Kidney glomerular epithelial cell (primary cell): Measurements from ENCODE around the gene STT3B.

Experiments
- DNase-seq: peaks from one replicate; lab custom pipeline; 2025; lab: John Stamatoyannopoulos, UW

The STT3B gene

DNA sequence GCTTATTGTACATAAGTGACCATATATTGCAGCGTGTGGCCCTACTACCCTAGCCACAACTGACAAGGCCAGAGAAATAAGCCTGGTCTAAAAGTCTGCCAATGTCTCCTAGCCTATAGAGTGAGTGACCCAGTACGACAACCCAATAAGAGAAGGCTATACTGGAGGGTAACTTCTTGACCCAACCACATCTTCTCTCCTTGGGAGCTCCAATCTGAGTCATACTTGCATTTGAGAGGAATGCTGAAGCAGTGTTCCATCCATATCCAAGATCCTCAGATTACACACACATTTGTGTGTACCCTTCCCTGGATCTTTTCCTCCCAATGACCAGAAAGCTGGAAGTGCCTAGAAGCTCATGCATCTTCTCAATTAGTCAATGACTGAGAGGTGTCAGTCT is 11.3 kb upstream of the STT3B start:
- DNase-seq, result no peak

DNA sequence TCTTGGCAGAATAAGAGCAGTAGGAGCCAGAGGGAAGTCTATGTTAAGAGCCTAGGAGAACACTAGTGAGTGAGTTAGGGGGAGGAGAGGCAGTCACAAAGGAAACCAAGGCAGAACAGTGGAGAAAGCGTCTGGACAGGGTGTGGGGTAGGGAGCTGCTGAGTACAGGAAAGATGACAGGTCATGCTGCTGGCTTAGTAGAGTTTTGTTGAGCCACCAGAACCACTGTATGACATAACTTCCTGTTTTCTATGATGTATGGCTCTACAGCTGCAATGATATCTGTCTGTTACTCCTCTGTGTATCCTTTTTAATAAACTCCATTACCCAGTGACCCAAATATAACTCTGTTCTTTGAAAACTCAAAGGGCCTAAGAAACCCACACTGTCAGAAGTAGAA is 10.6 kb upstream of the STT3B start:
- DNase-seq, result no peak

DNA sequence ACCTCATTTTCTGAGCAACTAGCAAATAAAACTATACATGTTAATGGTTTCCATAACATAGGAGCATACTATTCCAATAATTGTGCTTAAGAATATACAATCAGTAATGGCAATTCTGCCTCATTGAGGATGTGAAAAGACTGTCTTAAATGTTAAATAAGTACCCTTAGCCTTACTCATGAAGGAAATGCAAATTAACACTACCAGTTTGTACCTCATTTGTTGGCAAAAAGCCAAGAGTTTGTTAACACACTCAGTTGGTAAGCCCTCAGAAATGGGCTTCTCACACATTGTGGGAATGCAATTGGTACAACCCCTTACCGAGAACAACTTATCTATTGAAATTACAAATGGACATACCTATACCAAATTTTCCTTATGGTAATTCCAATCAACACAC is 9.2 kb upstream of the STT3B start:
- DNase-seq, result no peak

DNA sequence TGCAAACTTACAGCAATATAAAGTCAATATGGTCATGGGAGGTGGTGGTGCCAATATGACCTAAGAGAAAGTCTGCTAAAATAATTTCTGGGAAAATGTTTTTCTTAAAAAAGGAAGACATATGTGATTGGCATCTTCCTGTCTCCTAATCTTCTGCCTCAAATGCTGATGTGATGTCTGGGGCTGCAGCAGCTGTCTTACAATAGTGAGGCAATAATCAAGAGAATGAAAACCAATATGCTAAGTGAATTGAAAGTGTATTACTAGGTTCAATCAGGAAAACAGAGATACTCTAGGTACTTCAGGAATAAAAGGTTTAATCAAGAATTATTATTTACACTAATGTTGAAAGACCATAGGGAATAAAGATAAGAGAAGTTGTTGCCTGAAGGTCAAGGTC is 7.2 kb upstream of the STT3B start:
- no peak for DNase-seq

DNA sequence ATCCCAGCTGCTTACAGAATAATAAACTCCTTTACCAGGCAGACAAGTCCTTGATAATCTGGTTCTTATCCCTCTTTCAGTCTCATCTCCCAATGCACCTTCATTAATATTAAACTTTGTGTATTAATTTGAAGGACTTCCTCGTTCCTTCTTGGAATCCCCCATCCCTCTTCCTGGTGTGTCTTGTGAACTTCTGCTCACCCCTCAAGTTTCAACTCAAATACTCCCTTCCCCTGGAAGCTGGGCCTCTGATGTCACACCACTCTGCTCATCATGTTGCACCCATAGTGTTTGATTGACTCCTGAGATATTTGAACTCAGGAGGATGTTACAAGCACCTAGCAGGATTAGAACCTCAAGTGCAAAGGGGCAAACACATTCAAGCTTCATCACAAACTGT is 3.3 kb upstream of the STT3B start:
- DNase-seq, result no peak

DNA sequence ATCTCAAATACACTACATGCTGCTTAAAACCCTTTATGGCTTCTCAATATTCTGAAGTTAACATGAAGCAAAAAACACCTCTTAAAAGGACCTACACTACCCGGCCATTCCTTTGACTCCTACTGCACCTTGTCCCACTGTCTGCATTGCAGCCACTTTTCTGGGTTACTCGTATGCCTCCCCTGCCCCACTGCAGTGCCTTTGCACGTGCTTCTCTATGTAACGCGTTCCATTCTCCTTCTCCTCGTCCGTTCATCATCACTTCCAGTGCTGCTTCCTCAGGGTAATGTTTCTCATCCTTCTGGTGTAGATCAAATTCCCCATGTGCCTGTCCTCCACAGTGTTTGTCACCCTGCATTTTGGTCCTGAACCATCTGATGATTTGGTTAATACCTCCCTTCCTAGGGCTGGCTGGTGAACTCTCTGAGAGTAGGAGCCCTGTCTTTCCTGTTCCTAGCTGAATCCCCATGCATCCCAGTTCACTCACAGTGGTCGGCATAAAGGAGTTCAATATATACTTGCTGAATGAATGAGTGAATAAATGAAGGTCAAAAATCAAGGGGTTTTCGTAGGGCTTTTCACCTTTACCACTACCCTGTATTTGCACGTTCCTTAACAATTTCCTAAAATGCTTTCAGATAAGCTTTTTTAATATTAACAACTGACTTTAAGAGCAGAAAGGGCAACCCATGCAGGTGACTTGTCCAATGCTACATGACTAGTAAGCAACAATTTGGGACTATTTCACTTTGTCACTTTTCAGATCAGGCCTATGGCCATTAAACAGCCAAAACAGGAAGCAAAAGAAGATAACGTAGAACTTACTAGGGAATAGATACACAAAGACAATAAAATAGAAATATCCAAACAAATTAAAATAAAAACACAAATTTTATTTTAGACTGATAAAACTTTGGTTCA is 2.4 kb upstream of the STT3B start:
- DNase-seq, result no peak

DNA sequence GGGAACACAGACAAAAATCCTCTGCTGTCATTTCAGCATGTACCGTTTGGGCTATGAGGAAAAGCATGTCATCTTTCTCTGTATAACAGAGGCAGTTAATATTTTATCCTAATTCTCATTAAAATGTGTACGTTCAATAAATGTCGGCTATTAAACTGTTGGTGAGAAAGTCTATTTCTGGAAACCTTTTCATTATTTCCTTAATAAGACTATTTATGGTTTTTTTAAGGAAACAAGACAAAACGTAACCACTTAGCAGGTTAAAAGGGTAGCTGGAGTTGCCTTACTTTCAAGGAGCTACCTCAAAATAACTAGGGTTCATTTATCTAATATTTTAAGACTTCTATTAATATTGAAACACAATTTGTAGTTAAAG is 1.8 kb upstream of the STT3B start:
- no peak for DNase-seq

DNA sequence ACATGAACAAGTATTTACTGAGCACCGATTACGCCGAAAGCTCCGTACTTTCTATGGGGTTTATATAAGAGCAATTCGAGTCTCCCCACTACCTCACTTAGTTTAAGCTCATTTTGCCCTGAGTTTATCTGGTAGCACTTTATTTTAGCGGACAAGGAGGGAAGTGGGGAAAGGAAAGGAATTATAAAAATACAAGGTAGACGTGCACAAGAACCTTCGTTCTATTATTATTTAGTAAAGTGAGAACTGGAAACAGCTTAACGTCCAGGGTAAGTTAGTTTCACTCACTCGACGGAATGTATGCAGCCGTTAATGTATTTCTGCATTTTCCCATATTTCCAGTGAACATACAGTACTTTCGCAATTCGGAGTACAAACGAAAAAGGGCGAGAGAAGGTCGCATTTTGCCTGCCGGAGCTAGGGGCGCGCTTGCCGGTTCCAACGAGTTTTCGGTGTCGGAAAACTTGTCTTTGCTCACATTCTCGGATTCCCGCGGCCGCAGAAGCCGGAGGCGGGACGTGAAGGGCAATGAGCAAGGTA is 1.2 kb upstream of the STT3B start:
- peak; percentile 55 for DNase-seq

DNA sequence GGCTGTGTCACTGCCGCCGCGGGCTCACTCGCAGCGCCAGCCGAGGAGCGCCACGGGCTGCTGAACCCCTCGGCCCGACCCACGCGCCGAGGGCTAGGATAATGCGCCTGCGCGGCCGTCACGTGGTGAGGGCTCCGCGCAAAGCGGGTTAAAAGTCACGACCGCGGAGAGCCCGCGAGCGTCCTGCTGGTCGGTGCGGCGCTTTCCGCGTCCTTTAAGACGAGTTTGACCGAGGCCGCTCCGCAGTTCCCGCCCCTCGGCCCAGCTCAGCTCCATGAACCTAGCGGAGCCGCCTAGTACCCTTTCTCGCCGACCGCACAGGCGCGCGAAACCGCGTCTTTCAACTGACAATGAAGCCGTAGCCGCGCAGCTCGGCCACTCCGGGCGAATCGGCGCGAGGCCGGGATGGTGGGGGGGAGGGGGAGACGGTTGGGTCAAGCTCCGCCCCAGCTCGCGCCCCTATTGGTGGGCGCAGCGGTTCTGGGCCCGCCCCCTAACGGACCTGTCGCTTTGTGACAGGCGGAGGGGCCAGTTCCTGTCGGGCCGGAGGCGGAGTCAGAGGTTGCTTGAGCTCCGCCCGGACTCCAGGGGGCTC is 636 bp upstream of the STT3B start:
- DNase-seq, result peak; percentile 91

DNA sequence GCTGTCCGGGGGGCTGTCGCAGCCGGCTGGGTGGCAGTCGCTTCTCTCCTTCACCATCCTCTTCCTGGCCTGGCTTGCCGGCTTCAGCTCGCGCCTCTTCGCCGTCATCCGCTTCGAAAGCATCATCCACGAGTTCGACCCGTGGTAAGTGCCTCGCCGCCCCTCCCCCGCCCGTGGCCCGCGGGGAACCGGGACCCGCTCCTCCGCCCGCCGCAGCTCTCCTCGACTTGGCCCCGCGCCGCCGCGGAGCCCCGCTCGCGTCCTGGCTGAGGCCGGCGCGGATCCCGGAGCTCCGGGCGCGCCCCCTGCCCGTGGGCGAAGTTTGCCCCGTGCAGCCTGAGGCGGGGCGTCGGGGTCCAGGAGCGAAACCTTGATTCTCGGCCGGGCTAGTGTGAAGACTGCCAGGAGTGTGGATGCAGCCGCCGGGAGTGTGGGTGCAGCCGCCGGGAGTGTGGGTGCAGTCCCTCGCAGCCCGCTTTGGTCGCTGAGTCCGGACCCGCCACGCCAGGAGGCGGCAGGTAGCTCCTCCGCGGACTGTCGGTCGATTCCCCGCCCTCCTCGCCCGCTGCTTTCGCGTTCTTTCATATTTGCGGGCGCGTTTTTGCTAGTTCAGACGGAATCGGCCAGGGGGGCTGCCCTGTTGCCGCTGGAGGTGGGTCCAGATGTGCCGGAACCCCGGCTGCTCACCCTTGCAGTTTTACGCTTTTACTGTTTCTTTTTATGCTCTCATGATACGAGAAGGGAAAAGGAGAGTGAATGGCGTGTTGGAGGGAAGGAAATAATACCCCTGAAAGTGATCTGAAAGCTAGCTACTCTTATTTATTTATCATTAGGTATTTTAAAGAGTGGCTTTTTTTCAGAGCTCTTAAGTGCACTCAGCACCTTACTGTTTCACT is 692 bp downstream of the STT3B start:
- peak; percentile 9 for DNase-seq

DNA sequence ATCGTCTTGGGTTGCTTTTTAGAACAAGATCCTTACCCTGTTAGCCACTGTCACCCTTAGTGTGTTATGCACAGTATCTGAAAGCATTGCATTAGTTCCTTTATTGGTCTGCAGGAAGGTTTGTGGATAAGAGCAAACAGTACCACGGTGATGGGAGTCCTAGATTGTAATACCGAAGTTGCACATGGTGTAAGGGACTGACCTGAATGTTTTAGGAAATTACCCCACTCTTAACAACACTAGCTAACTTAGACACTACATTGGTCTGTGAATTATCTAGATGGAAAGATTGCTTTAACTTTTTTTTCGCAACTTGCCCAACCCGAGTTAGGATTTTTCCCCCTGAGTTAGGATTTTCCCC is 1.3 kb downstream of the STT3B start:
- no peak for DNase-seq

DNA sequence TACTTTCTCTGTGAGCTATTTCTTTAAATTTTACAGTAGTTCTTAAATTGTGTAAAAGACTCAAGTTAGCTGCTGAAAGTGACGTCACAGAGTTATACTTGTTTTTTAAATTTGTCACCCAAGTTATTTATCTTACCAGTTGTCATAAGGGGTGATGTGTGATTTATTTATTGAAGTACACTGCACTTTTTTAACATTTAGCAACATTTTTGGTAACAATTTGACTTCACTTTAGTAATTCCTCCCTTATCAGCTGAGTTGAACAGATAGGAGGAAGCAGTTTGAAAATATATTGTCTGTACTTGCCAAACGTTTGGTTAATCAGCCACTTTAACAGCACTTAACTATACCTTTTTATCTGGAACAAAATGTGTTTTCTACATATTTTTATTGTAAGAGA is 3.8 kb downstream of the STT3B start:
- no peak for DNase-seq

DNA sequence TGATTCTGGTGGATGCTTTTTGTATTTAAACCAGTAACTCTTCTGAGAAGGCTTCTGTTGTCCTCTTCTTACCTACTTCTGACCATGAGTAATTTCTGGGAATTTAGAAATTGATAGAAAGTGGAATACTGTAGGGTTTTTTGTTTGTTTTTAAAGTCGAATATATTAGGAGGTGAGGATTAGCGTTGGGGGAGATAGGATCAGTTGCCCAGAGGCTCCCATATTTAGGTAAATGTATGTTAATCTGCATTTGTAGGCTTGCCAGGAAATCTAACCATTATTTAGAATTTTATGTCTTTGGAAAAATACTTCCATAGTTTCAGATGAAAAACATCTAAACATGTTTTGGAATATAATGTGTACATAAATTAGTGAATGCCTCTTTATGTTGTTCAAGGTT is 6.1 kb downstream of the STT3B start:
- no peak for DNase-seq

DNA sequence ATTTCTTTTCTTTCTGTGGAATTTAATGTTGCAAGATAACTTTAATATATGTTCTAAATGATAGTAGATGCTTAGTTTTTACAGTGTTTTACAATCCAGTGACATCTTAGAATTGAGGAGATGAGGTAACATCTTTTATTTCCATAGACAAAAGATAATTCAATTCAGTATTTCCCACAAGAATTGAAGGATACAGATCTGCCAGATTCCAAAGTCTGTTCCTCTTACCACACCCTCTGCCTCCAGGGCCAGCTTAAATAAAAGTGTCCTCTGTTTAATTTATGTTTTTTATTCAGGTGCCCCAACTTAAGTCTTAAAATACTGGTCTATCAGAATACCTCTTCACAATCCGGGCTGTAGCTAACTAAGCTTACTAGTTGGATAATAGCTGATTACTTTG is 6.5 kb downstream of the STT3B start:
- DNase-seq, result no peak

DNA sequence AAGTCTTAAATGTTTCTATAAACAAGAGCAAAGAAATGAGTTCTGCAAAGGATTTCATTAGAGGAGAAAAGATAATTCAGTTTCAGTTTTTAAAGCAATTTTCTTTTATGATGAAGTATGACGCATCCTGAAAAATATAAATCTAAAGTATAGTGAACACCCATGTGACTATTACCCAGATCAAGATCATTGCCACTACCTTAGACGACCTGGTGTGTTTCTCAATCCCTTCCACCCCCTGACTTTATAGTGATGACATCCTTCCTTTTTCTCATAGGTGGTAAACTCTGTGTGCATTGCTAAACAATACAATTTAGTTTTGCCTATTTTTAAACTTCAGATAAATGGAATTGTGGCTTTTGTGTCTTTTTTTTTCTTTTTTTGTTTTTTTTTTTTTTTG is 8.4 kb downstream of the STT3B start:
- DNase-seq, result no peak

DNA sequence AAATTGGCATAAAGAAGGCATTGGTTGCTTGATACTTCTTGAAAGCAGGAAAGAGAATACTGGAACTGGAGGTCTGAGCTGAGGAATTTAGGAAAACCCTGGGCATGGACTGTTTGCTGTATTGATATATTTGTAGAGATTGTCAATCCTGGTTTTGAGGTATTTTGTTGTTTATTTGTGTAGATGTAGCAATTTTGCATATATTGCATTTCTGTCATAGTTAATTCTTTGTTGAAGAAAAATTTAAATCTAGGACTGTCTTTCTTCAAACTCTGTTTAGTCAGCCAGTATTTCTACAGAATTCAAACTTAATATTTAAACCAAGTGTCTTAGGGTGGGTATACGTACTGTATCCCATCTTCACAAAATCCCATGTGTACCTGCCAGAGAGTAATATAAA is 9.5 kb downstream of the STT3B start:
- no peak for DNase-seq

DNA sequence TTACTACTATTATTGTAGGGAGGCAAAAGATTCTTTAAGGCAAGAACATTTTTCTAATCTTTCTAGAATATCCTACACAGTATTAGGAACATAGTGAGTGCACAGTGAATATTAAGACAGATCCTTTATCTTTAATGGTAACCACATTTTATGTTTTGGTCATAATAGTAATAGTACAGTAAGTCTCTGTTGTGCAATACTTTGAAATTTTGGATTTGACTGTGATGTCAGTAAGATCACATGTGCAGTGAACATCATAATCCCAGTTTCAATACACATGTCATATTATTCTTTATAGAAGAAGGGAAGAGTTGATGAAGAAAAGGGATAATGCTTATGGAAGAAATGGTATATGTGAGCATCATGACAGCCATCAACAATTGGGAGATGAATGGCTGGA is 10.7 kb downstream of the STT3B start:
- DNase-seq, result no peak

DNA sequence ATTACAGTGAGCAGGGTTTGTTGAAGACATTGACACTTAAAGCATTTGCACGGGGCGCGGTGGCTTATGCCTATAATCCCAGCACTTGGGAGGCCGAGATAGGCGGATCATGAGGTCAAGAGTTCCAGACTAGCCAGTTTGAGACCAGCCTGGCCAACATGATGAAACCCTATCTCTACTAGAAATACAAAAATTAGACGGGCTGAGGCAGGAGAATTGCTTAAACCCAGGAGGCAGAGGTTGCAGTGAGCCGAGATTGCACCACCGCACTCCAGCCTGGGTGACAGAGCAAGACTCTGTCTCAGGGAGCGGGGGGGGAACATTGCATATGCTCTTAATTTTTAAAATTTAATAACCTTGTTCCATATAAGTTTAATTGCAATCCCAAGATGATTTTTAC is 11.9 kb downstream of the STT3B start:
- DNase-seq, result no peak

DNA sequence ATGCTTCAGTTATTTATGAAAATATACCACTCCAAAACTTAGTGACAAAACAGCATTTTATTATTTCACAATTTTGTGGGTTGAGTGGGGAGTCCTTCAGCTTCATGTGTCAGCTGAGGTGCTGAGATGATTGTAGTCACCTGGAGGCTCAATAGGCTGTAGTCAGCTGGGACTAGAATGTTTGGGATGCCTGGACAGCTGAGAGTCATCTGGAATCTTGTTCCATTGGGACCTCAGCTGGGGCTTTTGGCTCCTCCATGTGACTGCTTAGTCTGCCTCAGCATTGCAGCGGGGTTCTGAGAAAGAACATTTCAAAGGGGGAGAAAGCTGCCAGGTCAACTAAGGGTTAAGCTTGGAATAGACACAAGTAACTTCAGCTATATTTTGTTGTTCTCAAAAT is 13.4 kb downstream of the STT3B start:
- DNase-seq, result no peak

DNA sequence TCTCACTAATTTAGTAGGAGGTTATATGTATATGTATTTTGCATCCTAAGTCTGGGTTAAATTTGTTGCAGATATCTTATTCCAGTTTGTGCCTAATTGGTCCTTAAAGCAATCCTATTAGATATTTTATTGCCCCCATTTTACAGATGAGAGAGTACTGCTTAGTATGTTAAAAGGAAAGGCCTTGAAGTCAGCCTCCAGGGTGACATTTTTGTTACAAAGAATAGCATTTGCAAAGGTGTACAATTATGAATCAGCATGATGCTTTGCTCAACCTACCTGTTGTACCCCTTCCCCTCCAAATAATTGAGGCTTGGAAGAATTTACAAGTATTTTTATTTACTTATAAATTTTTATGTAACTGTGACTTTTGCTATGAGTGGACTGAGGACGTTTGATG is 14.0 kb downstream of the STT3B start:
- no peak for DNase-seq

DNA sequence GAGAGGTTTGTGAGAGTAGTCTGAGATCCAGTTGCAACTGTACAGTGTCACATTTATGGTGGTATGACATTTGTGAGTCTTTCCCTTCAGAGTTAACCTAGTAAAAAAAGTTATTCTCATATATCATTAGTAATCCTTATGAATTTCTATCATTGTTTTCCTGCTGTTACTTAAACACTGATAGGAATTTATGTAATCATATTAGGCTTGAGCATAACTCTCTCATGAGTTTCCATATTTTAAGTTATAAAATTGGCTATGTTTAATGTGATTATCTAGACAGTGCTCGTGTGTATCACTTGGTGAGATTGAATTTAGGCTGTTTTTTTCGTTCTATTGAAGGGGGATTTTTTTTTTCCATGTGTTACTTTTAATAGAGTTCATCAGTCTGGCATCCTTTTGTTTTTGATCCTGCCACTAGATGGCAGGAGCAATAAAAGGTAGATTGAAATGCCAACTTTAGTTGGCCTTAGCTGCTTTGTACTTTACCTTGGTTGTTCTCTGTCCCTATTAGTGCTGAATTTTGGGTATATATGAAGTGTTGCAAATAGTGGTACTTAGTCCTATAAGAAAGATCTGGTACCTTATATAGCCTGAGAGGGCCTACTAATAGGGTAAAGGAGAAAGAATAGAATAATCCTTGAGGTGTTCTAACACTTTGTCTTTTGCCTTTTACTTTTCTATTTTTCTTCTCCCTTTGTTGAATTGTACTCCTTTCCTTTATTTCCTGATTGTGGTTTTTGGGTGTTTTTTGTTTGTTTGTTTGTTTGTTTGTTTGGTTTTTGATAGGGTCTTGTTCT is 17.9 kb downstream of the STT3B start:
- peak; percentile 49 for DNase-seq

DNA sequence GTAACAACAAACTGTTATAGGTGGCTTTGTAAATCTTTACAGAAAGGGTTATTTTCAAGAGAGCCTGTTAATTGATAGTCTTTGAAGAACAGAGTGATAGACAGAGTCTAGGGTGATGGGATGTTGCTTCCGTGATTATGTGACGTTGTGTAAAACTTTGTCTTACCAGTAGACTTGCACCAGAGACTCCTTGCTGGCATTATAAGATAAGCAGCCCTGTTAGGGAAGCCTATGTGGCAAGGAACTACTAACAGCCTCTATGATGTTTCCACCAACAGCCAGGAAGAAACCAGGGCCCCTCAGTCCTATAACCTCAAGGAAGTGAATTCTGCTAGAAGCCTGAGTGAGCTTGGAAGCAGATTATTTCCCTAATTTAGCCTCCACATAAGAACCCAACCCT is 18.9 kb downstream of the STT3B start:
- no peak for DNase-seq
